Gastroesophageal sphincter (tissue), 3 donors: ENCODE measurements around the gene SEMA6A.

Experiments used
- CTCF ChIP-seq, 4 experiments: fragments of 200-600 bp in 2 of 4; fragments of 450-650 bp in 2 of 4; sonication (generic) in 1 of 4; IDR thresholded peaks; one replicate each; pipeline ENCODE4 v1.5.1; 2017 to 2019; ENCODE audit warnings: antibody characterized with exemption in 4 of 4, mild to moderate bottlenecking in 2 of 4, moderate library complexity in 2 of 4
- POLR2A ChIP-seq, 2 donors: fragments of 450-650 bp; IDR thresholded peaks; one replicate each; pipeline ENCODE4 v1.6.1; 2017; ENCODE audit warnings: antibody characterized with exemption in 2 of 2, mild to moderate bottlenecking in 2 of 2, moderate library complexity in 1 of 2

GRCh38 chr5:116451066-116451465, 123.6 kb downstream of the SEMA6A start:
- no peak for TF ChIP-seq CTCF (IDR thresholded peaks at IDR 0.05)
- no peak for TF ChIP-seq POLR2A (IDR thresholded peaks at IDR 0.05)
